GM18873 (cell line): ENCODE measurements around the gene NARF.
A peak's percentile ranks its signal among the peaks of the same experiment; 100 is the strongest.
"Not testable (repeated sequence)": the region's sequence is repeated elsewhere in the genome, so short reads cannot be mapped to it uniquely, and the experiment has no call there.

Experiments used
- ATAC-seq: cut with Tn5 transposase; IDR thresholded peaks from one replicate; pipeline ENCODE4 v1.9.1; 2021; ENCODE audit warnings: mild to moderate bottlenecking, moderate library complexity, moderate number of reproducible peaks; ENCODE audit not compliant: unreplicated experiment, low FRiP score

The NARF gene

DNA sequence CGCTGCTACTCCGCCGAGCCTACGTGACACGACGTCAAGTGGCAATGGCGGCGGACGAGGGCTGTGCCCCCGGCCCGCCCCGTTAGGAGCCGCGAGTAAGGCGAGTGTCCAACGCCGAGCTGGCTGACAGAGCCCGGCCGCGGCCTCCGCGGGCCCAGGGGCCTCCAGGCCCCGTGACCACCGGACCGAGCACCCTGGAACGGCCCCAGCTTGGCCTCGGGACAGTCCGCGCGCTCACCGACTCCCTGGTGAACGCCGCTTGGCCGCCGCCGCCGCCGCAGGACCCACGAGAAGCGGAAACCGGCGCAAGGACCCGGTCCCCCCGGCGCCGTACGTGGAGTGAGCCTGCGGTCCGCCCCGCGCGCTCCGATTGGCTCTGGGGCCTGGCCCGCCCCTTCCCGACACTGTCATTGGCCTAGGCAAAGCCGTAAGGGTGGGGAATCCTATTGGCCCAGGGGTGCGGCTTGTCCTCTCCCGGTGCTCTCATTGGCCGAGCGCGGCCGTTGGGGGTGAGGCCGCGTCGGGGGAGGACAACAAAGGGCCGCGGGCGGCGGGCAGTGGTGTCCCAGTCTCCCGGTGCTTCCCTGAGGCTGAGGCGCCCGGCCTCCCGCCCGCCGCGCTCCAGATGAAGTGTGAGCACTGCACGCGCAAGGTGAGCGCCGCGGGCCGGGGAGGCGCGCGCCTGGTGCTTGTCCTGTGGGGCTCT, at the start of gene NARF:
Gene NARF (plus strand): TSS at position 563 of the 706 bp plus-strand sequence. CDS start 63 bp downstream, at position 626.
- ATAC-seq = peak; percentile 88

DNA sequence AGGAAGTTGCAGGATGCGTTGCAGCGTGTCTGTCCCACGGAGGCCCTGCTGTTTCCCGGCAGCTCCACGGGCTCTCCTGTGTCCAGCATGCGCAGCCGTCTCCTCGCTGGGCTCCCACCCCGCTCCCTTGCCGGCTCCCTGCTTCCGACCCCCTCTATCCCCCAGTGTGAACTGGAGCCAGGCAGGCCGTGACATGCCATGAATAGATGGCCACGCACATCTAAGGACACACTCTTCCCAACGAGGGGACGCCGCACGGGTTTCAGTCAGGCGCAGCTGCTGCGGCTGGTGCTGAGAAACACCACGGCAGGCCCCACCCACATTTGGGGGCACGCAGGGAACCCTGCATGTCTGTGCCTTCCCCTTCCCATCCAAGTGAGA, 49.6 kb upstream of the NARF start:
- ATAC-seq = no peak

DNA sequence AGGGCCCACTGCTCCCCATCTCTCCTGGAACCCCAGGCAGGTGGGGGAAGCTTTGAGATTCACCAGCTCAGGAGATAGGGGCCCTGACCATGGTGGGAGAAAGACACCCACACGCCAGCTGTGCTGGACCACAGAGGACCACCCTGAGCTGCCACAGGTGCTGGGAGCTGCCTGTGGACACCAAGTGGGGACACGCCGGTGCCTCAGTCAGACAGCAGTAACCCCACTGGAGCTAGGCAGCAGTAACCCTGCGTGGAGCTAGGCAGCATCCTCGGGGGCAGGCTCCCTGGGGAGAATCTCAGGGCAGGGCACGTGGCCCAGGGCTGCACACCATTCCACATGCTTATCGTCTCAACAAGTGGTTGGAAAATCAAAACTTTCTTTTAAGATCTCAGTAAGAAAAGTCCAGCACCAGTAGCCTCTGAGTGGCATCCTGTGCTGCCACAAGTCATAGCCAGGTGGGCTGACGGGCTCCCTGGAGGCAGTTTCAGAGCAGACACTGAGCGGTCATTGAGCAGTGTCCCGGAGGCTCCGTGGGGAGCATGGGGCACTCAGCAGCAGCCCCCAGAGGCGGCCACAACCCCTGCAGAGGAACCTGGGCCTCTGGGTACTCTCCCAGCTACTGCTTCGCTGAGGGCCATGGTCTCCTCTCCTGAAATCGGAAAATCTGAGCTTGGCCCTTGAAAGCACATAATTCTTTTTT, 48.4 kb upstream of the NARF start:
- no peak for ATAC-seq

DNA sequence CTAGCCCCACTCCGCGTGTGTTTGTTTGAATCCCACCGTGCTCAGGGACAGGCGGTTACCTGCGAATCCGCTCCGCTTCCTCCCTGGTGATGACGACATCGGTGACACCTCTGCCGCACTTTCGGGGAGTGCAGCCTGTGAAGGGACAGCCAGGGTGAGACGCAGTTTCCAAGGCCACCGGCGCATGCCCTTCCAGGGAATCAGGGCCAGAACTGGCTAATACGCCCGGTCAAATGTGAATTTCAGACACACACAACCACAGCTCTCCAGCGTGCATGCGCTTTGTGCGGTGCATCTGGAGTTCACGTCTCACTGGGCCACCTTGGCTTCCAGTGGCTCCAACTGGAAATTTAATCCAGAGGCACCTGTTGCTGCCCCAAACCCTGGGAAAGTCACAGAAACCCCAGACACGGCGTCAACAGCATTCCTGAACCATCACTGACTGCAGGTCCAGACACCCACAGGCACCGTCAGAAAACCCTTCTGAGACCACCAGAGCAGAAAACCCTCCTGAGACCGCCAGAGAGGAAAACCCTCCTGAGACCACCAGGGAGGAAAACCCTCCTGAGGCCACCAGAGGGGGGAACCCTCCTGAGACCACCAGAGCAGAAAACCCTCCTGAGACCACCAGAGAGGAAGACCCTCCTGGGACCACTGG, 47.0 kb upstream of the NARF start:
- no peak for ATAC-seq

DNA sequence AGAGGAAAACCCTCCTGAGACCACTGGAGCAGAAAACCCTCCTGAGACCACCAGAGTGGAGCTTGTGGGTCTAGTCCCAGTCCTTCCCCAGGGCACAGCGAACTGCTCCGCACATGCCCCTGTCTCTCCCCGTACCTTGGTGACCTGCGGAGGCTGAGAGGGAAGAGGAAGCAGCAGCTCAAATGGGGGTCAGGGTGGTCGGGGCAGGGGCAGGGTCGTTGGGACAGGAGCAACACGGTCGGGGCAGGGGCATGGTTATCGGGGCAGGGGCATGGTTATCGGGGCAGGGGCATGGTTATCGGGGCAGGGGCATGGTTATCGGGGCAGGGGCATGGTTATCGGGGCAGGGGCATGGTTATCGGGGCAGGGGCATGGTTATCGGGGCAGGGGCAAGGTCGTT, 46.5 kb upstream of the NARF start:
- not testable (repeated sequence) for ATAC-seq

DNA sequence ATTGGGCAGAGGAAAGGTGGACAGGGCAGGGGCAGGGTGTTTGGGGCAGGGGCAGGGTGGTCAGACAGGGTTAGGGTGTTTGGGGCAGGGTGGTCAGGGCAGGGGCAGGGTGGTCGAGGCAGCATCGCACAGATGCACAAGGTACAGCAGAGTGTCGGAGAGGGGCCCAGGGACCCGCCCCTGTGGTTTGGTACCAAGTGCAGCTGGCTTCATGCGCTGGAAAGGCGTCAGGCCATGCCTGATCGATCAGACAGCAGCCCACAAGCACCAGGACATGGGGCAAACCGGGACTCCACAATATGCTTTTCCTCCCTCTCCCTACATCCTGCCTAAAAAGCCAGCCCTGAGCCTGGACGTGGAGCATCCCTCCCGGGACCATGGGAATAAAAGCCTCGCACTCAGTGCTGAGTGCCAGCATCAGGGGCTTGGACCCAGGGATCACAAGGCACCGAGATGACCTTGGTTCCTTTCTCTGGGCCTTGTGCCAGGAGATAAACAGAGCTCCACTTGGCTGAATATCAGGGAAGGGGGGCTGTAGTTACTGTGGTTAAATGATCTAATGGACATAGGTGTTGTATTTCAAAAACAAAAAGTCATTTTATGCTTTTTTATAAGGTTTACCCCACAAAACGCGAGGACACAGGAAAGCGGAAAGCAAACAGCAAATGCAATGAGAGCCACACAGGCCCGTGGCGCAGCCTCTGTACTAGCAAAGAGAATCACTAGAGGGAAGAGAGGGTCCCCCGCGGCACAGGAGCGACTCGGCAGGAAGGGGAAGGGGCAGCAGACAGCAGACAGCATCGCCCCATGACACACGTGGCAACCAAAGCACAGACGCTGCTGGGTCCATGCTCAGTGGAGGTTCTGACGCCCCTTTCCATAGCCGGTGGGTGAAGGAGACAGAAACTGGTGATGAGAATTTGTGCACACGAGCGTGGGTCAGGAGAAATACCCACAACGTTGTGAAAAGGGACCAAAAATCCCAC, 45.7 kb upstream of the NARF start:
- ATAC-seq = no peak

DNA sequence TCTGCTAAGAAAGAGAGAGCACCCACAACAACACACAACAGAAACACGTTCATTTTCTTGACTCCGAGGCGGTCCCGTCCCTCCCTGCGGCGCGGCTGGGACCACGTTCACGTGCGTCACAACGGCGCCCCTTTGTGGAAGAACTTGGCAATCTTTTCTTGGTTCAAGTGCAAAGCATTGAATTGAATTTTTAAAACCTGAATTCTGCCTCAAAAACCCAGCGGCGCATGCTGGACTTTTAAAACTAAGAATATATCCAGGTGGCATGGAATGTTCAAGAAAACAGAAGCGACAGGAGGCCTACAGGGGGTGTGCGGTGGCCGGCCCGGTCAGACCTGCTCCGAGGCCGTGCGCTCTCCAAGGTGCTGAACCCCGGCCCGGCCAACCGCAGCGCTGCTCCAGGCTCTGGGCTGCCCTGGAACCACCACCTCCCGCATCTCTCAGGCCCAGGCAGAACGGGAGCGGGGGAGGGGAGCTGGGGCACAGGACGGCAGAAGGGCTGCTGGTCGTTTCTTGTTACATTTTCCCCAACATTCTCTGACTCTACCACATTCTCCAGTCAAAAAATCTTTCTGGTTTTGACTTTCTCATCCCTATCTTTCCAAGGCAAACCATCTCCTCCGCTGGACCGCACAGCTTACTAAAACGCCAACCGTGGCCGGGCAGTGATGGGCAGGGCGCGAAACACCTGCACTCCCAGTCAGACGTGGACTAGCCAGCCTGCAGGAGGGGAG, 43.8 kb upstream of the NARF start:
- no peak for ATAC-seq

DNA sequence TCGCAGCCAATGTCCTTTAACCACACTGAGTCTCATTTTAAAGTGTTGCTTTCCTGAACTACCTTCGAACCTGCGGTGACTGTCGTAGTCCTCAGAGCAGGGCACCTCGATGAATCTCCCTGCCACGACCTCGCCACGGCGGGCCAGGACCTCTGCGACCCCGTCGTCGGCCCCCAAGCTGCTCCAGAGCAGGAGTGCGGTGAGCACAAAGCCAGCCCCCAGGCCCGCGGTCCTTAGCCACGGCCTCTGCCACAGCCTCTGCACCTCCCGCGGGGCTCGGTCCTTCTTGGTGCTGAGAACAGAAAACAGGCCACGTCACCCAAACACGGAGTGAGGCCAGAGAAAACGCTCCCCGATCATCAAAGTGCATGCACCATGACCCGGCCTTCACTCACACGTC, 43.2 kb upstream of the NARF start:
- ATAC-seq = no peak

DNA sequence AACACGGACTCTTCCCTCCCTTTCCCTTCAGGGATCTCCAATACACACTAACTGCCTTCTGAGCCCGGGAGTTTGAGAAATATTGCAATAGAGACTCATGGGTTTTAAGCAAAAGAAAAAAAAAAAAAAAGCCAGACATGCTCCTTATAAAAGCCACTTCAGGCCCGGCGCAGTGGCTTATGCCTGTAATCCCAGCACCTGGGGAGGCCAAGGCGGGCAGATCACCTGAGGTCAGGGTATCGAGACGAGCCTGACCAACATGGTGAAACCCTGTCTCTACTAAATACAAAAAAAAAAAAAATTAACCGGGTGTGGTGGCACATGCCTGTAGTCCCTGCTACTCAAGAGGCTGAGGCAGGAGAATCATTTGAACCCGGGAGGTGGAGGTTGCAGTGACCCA, 42.8 kb upstream of the NARF start:
- ATAC-seq = no peak

DNA sequence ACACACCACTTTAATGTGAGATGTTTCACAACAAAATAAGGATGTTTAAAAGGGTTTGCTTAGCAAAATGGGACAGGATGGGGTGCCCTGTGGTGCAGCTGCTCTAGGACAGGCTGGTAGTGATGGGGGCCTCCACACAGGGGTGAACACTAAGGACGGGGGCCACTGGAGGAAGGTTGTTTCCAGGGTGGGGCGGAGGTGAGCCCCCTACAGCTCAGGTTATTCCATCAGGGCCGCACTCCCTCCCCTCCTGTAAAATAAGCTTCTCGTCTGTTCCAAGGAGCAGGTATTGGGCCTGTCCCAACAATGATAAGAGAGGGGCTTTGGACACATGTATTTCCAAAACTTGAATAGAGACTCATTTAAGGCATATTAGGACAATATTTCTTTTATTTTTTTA, 42.3 kb upstream of the NARF start:
- no peak for ATAC-seq

DNA sequence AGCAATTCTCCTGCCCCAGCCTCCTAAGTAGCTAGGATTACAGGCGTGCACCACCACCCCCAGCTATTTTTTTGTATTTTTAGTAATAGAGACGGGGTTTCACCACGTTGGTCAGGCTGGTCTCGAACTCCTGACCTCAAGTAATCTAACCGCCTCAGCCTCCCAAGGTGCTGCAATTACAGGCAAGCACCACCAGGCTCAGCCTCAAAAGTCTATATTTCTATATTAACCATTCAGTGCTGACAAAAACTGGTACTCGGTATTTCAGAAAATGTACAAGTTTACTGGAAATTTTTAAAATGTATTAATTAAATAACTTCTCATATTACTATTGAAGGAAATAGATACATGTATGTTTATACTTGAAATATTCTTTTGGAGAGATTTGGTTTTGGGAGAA, 41.8 kb upstream of the NARF start:
- ATAC-seq = no peak

DNA sequence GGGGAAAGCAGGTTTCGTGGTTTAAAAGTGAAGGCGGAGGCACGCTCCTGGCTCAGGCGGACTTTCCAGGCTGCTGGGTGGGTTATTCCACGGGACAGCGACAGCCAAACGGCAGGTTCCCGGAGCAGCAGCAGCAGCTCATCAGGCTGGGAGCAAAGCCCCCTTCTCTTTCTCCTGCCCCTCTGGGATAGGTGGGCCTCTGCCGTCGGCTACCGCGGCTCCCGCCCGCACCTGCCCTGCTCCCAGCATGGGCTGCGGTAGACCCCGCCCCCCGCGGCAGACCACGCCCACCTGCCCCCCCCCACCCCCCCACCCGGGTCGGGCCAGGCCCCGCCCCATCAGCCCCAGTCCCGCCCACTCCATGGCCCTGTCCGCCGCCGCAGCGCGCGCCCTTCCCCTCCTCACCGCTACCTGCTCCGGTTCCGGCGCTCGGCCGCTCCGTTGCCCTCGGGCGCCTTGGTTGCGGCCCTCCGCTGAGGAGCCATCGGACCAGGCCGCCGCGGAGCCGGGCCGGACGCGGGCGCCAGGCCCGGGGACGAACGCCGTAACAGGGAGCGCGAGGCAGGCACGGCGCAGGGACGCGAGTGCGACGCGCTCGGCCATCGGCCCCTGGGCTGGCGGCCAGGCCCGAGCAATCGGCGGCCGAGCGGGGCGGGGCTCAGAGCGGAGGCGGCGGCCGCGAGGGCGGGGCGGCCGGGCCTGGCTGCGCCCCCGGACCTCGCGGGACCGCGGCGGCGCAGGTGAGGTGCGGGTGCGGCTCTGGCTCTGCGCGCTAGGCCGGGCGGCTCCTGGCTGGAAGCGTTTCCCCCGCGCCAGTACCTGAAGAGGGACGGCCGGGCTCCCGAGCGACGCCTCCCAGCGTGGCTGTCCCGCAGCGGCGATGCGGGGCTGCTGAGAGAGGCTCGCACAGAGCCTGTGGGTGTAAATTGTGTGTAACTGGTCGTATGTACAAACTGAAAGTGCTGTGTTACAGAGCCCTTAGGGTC, 40.2 kb upstream of the NARF start, which contains the start of the genes HEXD and OGFOD3:
Gene HEXD (plus strand): TSS at position 347 of the 986 bp plus-strand sequence. CDS start 1,453 bp downstream, outside the sequence.
Gene OGFOD3 (minus strand): TSS at position 586 of the 986 bp plus-strand sequence. CDS start 101 bp downstream, at position 485.
- peak; percentile 66 for ATAC-seq

DNA sequence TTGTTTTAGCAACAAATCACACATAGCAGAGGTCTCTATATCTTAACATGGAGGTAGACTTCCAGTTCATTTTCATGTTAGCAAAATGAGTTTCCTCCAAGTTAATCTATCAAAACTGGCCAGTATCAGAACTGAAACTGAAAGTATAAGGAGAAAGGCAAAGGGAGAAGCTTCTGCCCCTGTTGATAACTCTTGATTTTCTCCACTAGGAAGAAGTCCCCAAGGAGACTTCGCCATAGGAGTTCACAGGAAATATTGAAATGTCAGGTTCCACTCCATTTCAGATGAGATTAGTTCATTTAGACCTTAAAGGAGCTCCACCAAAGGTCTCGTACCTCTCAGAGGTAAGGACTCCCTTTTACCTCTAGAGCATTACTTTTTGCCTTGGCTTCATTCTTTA, 39.0 kb upstream of the NARF start:
- no peak for ATAC-seq

DNA sequence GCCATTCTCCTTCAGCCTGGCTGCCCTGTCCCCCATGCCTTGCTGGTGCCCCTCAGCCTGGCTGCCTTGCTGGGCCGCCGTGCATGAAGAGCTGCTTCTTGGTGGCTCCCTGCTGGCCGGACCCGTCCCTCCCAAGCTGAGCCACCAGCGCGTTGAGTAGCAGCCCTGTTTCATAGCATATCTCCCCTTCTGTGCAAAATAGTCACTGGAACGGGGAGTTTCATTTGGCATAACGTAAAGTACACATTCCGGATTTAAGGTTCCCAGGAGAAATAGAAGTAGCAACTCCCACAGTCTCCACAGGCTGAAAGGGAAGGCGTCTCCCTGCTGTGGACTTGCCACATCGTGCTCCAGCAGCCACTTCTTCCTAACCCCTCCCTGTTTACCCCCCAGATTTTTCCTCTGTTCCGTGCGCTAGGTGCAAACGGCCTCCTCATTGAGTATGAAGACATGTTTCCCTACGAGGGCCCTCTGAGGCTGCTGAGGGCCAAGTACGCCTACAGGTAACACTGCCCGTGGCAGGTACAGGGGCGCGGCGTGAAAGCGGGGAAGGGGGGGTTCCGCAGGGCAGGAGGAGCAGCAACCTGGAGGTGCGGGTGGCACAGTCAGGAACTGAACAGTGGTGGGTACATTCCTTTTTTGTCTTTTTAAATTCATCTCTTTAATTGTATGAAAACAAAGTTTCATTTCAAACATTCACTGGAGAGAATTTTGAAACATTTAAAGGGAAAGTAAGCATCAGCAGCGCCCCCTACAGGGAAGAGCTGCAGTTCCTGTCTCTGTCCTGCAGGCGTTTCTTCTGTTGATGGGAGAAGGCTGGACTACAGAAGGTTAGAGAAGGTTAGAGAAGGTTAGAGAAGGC, 34.3 kb upstream of the NARF start:
- no peak for ATAC-seq

DNA sequence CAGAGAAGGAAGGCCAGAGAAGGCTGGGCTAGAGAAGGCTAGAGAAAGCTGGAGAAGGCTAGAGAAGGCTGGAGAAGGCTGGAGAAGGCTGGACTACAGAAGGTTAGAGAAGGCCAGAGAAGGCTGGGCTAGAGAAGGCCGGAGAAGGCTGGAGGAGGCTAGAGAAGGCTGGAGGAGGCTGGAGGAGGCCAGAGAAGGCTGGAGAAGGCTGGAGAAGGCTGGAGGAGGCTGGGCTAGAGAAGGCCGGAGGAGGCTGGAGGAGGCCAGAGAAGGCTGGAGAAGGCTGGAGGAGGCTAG, 33.7 kb upstream of the NARF start:
- ATAC-seq = no peak

DNA sequence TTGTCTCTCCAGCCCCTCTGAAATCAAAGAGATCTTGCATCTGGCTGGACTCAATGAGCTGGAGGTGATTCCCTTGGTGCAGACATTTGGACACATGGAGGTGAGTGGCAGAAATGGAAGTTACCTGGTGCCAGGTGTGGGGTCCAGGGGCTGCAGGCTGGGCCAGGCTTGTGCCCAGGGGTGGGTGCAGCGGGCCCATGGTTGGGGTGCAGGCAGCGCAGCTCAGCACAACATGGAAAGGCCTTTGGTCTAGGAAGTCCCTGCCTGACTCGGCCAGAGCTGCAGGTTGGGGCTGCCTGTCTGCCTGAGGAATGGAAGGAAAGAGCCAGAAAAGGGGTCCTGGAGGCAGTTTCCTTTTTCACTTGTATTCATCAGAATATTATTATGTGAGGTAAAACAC, 30.0 kb upstream of the NARF start:
- ATAC-seq = no peak

DNA sequence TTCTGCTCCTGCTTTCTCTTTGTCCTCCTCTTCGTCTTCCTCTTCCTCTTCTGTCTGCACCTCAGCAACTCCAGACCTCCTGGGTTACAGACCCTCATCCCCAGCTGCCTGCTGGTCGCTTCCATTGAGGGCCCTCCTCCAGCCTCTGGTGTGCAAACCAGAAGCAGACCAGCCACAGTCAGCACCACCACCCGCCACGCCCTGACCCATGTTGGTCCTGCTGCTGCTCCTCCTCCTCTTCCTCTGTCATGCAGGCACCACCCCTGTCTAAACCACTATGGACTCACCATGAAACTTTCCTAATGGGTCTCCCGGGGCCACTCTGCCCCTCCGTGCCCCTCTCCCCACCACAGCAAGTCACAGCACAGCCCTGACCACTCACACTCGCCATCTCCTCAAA, 28.7 kb upstream of the NARF start:
- no peak for ATAC-seq

DNA sequence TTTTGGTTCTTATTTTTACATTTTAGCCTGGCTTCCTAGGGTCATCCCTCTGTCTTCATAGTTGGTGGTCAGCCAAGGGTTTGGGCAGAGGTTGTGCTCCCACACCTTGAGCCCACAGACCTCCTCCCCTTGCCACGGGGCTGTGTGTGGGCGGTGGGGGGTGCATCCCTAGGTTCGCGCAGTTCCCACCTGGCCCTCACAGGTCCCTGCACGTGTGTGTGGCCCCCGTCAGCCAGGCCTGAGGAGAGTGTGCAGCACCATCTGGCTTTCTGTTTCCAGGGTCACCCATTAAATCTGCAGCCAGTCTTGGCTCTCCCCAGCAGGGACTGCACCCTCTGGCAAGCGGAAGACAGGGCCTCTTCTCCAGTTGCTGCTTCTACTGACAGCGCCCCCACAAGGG, 26.5 kb upstream of the NARF start:
- ATAC-seq = no peak
